PFSK-1 (cell line): ENCODE measurements around the gene SAMD10.

ENCODE experiments used
- FOXP2 ChIP-seq: optimal IDR thresholded peaks from 2 replicates; pipeline ENCODE3; 2011; ENCODE audit warnings: borderline replicate concordance, control low read depth, inconsistent platforms; ENCODE audit not compliant: insufficient read depth; ENCODE audit errors: extremely low read length, extremely low read depth
- POLR2AphosphoS5 ChIP-seq: IDR thresholded peaks from 2 replicates; pipeline ENCODE4 v1.6.1; 2012; ENCODE audit warnings: low read depth, mild to moderate bottlenecking, control low read depth, low read length, moderate library complexity
- SIN3A ChIP-seq: IDR thresholded peaks from 2 replicates; pipeline ENCODE4 v1.6.1; 2012; ENCODE audit warnings: mild to moderate bottlenecking, low read length, moderate library complexity, borderline replicate concordance; ENCODE audit not compliant: insufficient read depth
- TAF1 ChIP-seq: IDR thresholded peaks from 2 replicates; pipeline ENCODE4 v1.6.1; 2012; ENCODE audit warnings: low read length, control low read depth, borderline replicate concordance; ENCODE audit not compliant: insufficient read depth
- TF ChIP-seq, protein P1 (sequence below), 2 experiments: IDR thresholded peaks; 2 replicates each; pipeline versions ENCODE4 v1.6.1 to v1.8.0; 2011 to 2012; ENCODE audit warnings: low read depth in 2 of 2, low read length in 2 of 2, control low read depth in 1 of 2, inconsistent platforms in 1 of 2, mild to moderate bottlenecking in 1 of 2, moderate library complexity in 1 of 2; ENCODE audit not compliant: insufficient read depth in 1 of 2

Gene SAMD10

DNA sequence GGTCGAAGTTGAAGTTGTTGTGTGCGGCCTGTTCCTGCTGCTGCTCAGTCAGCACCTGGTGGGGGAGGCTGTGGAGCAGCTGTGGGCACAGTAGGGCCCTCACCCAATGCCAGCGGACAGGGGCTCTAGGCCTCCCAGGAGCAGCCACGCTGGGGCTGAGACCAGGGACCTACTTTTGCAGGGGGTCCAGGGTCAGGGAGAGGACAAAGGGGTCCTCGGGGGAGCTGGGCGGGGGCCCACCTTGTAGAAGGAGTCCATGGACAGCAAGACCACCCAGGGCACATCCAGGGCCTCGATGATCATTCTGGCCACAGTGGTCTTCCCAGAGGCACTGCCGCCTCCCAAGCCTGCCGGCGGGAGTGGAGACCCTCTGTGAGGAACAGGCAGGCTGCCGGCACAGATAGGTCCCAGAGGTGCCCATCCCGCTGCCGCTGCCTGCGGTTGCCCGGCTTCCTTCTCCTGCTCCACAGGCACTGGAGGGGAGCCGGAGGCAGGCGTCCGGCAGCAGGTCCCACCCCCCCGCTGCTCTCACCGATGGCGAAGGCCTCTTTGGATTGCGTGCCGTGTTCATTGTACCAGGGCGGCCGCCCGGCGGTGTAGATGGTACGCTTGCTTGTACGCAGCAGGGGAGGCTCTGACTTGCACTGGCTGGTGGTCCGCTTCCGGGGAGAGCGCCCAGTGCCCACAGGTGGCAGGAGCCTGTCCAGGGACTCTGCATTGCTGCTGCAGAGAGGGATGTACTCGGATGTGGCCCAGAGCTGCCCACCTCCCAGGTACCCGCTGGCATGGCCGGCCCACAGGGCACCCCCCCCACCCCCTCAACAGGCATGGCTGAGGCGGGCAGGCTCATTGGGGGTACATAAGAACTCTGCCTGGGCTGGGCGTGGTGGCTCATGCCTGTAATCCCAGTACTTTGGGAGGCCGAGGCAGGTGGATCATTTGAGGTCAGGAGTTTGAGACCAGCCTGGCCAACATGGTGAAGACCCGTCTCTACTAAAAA is 33.2 kb downstream of the SAMD10 start:
- TF ChIP-seq TAF1 = no peak

- TF ChIP-seq POLR2AphosphoS5 = no peak
- TF ChIP-seq, protein P1, sequence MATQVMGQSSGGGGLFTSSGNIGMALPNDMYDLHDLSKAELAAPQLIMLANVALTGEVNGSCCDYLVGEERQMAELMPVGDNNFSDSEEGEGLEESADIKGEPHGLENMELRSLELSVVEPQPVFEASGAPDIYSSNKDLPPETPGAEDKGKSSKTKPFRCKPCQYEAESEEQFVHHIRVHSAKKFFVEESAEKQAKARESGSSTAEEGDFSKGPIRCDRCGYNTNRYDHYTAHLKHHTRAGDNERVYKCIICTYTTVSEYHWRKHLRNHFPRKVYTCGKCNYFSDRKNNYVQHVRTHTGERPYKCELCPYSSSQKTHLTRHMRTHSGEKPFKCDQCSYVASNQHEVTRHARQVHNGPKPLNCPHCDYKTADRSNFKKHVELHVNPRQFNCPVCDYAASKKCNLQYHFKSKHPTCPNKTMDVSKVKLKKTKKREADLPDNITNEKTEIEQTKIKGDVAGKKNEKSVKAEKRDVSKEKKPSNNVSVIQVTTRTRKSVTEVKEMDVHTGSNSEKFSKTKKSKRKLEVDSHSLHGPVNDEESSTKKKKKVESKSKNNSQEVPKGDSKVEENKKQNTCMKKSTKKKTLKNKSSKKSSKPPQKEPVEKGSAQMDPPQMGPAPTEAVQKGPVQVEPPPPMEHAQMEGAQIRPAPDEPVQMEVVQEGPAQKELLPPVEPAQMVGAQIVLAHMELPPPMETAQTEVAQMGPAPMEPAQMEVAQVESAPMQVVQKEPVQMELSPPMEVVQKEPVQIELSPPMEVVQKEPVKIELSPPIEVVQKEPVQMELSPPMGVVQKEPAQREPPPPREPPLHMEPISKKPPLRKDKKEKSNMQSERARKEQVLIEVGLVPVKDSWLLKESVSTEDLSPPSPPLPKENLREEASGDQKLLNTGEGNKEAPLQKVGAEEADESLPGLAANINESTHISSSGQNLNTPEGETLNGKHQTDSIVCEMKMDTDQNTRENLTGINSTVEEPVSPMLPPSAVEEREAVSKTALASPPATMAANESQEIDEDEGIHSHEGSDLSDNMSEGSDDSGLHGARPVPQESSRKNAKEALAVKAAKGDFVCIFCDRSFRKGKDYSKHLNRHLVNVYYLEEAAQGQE (IDR thresholded peaks at IDR 0.05; ENCODE audit: insufficient read depth in 1 of 2, low read depth in 2 of 2, low read length in 2 of 2) = no peak
- no peak for TF ChIP-seq TAF1
- TF ChIP-seq FOXP2 = no peak
- no peak for TF ChIP-seq SIN3A
Measured at GRCh38 chr20:63945031-63945658, 34.3 kb downstream of the SAMD10 start.

GRCh38 chr20:63944078-63944941 is 35.1 kb downstream of the SAMD10 start:
- TF ChIP-seq SIN3A = no peak
- no peak for TF ChIP-seq POLR2AphosphoS5
- no peak for TF ChIP-seq TAF1
- TF ChIP-seq FOXP2 = no peak
- TF ChIP-seq, protein P1 (IDR thresholded peaks at IDR 0.05; ENCODE audit: insufficient read depth in 1 of 2, low read depth in 2 of 2, low read length in 2 of 2) = no peak

DNA sequence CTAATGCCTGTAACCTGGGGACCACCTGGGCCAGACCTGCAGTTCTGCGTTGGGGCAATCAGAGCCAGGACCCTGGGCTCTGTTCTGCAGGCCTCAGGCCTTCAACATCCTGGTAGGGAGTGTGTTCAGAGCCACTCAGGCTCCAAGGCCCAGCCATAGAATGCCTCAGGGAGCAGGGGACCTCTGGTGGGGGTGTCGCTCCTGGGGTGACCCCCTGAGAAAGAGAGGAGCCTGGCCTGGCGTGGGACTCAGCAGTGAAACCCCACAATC is 35.7 kb downstream of the SAMD10 start:
- no peak for TF ChIP-seq POLR2AphosphoS5
- no peak for TF ChIP-seq SIN3A
- no peak for TF ChIP-seq TAF1
- TF ChIP-seq, protein P1 (IDR thresholded peaks at IDR 0.05; ENCODE audit: insufficient read depth in 1 of 2, low read depth in 2 of 2, low read length in 2 of 2) = no peak
- TF ChIP-seq FOXP2 = no peak

- no peak for TF ChIP-seq FOXP2
- no peak for TF ChIP-seq SIN3A
- TF ChIP-seq POLR2AphosphoS5 = no peak
- no peak for TF ChIP-seq TAF1
- TF ChIP-seq, protein P1 (IDR thresholded peaks at IDR 0.05; ENCODE audit: insufficient read depth in 1 of 2, low read depth in 2 of 2, low read length in 2 of 2) = no peak
Measured at GRCh38 chr20:63942969-63943807, 36.3 kb downstream of the SAMD10 start.
